ENCODE measurements around the gene C10orf120. TPM values are rescaled to one million over a fixed set of nuclear protein-coding genes. Genes with fewer than 3 reads are reported as not detected.

The C10orf120 gene
- not detected for total RNA-seq
- long read RNA-seq = 0 reads

DNA sequence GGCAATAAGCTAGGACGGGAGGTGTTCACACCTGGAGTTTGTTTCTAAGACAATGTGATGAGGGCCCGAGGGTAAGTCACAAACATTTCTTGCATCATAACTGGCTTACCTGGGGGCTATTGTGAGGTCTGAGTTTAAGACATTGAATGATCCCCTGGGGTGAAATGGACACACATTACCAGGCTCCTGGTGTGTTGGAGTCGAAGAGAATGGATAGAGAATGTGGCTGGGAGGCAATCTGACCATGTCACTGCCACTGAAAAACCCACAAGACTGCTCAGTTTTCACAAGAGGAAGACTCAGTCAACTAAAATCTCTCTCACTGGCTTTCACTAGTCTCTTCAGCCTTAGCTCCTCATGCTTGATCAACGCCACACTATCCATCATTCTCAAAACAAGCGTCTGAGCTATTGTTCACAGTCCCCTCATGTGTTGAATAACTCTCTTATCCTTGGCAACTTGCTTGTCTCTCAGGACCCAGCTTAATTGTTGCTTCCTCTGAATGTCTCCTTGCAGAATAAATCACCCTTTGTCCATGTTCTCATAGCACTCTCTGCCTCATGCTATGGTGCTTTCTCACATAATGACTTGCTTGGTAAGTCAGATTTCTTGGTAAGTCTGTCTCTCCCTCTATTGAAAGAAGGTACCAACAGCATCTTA is at the start of gene C10orf120:
Gene C10orf120 (minus strand): TSS at position 51 of the 660 bp plus-strand sequence. CDS start 56 bp downstream, outside the sequence.
- ATAC-seq = no peak
- intact Hi-C loops (cut with DNase I) = loop anchor here (5.0 to 10.0 kb wide), 3 partner anchors 48 to 405 kb away; partner anchors contain the start of gene DMBT1 (in 1 of the 2)
- no peak for DNase-seq

- intact Hi-C loops (cut with DNase I) = no loop called here
- ATAC-seq (no peak), DNase-seq (no peak)
Measured at GRCh38 chr10:122748496-122748895, 48.9 kb upstream of the C10orf120 start.

GRCh38 chr10:122746408-122746807 is 46.8 kb upstream of the C10orf120 start:
- no peak for DNase-seq
- no peak for ATAC-seq
- intact Hi-C loops (cut with DNase I) = no loop called here

- intact Hi-C loops (cut with DNase I) = no loop called here
- no peak for ATAC-seq
Measured at GRCh38 chr10:122744257-122744656, 44.6 kb upstream of the C10orf120 start.

DNA sequence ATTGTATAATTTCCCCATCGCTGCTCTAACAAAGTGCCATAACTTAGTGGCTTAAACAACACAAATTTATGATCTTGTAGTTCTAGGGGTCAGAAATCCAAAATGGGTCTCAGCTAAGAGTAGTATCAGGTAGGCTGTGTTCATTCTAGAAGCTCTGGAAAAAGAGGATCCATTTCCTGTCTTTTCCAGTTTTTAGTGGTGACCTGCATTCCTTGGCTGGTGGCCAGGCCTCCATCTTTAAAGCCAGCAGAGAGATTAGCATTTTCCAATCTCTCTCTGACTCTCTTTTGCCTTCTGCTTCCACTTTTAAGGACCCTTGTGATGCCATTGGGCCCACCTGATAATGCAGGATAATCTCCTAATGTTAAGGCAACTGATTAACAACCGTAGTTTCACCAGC is 41.0 kb upstream of the C10orf120 start:
- intact Hi-C loops (cut with DNase I) = no loop called here
- DNase-seq (no peak), ATAC-seq (no peak)

More at GRCh38 chr10:122744257-122744656, 44.6 kb upstream of the C10orf120 start:
- DNase-seq = no peak

GRCh38 chr10:122738031-122738430 is 38.4 kb upstream of the C10orf120 start:
- ATAC-seq (no peak), DNase-seq (no peak)
- intact Hi-C loops (cut with DNase I) = no loop called here

- intact Hi-C loops (cut with DNase I) = no loop called here
- DNase-seq = no peak
- ATAC-seq = no peak
Measured at GRCh38 chr10:122733931-122734665, 34.5 kb upstream of the C10orf120 start.

DNA sequence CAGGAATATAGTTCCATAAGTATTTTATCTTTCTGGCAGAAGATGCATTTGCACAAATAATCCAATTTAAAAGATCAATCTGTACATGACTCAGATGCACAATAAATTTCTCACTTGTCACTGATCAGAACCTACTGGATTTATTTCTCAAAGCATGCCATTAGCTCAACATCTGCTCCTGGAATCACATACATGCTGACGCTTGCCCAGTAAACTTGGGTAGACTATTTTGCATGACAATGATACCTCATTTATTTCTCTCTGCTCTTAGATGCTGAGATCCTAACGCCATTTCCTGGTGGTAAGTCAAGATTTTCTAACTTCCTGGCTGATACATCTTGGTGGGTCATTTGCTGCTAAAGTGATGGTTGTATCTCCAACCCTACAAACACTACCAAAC is 33.8 kb upstream of the C10orf120 start:
- intact Hi-C loops (cut with DNase I) = no loop called here
- no peak for ATAC-seq
- no peak for DNase-seq

- no peak for ATAC-seq
- intact Hi-C loops (cut with DNase I) = no loop called here
- no peak for DNase-seq
Measured at GRCh38 chr10:122730238-122730637, 30.6 kb upstream of the C10orf120 start.

DNA sequence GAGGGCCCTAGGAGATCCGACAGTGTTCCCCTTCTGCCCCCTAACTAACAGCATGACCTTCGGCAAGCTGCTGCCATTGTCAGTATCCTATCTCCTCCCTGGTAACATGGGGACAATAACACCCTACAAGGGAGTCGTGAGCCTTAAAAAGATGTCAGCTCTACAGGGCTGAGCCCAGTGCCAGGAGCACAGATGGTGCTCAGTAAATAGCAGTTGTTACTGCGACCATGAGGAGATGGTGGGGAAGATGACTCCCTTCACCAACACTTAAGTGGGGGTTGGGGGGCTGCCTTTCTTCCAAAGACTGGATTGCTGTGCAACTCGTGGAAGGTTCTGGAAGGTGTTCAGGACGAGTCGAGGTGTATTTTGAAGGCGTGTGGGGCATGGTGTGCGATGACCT is 29.5 kb upstream of the C10orf120 start:
- no peak for DNase-seq
- intact Hi-C loops (cut with DNase I) = no loop called here

GRCh38 chr10:122727426-122727825 is 27.8 kb upstream of the C10orf120 start:
- DNase-seq = no peak
- no peak for ATAC-seq
- intact Hi-C loops (cut with DNase I) = no loop called here

More for the DNA sequence above, 29.5 kb upstream of the C10orf120 start:
- ATAC-seq = no peak

DNA sequence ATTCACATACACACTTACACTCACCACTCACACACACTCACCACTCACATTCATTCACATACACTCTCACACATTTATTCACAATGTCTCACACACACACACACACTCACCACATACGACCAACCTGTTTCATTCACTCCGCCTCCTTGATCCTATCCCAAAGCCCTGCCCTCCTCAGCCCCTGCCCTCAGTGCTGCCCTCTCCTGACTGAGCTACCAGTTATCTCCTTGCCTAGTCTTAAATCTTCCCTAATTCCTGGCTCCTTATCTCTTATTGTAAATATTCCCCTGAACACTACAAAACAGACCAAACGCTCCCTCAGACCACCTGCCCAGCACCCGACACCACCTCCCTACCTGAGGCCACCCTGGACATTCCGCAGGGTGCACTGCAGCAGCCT is 26.1 kb upstream of the C10orf120 start:
- DNase-seq = no peak
- intact Hi-C loops (cut with DNase I) = no loop called here
- no peak for ATAC-seq

GRCh38 chr10:122725006-122725405 is 25.4 kb upstream of the C10orf120 start:
- no peak for DNase-seq
- ATAC-seq = no peak
- intact Hi-C loops (cut with DNase I) = no loop called here

DNA sequence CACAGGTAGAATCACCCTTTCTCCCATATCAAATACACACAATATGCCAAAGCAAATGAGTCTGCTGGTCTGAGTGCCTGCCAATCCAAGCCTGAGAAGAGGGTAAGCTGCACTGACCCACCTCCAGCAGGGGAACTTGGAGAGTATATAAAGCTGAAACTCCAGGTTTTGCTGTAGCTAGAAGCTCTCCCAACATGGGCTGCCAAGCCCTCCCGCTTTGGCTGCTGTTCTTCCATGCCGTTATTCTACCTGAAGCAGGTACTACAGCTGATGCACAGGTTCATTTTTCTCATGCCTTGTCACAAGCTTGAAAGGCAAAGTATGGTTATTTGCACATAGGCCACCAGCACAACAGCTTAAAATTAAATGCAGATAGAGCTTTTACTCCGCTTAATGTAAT is 21.5 kb upstream of the C10orf120 start:
- intact Hi-C loops (cut with DNase I) = no loop called here
- ATAC-seq (no peak), DNase-seq (no peak)

GRCh38 chr10:122716025-122716424 is 16.4 kb upstream of the C10orf120 start:
- no peak for ATAC-seq
- no peak for DNase-seq
- intact Hi-C loops (cut with DNase I) = no loop called here

GRCh38 chr10:122715576-122715975 is 15.9 kb upstream of the C10orf120 start:
- DNase-seq (no peak), ATAC-seq (no peak)
- intact Hi-C loops (cut with DNase I) = no loop called here

- ATAC-seq (no peak), DNase-seq (no peak)
- intact Hi-C loops (cut with DNase I) = no loop called here
Measured at GRCh38 chr10:122713091-122713885, 13.6 kb upstream of the C10orf120 start.

- no peak for ATAC-seq
- intact Hi-C loops (cut with DNase I) = no loop called here
- DNase-seq = no peak
Measured at GRCh38 chr10:122710576-122710975, 10.9 kb upstream of the C10orf120 start.

- intact Hi-C loops (cut with DNase I) = loop anchor here in 1 of 2 donors (10.0 kb wide), 2 partner anchors 145 to 415 kb away; partner anchors contain the start of gene DMBT1
- no peak for DNase-seq
- ATAC-seq = no peak
Measured at GRCh38 chr10:122709971-122710370, 10.3 kb upstream of the C10orf120 start.

- DNase-seq (no peak), ATAC-seq (peak in 1 of 2 donors; percentile 32)
- intact Hi-C loops (cut with DNase I) = loop anchor here in 1 of 2 donors (10.0 kb wide), 2 partner anchors 143 to 413 kb away; partner anchors contain the start of gene DMBT1
Measured at GRCh38 chr10:122707535-122707934, 7.9 kb upstream of the C10orf120 start.

All from left cardiac atrium (tissue), 4 donors.